Hematopoietic multipotent progenitor cell (in vitro differentiated cells): ENCODE measurements around the gene CLINT1. TPM values are rescaled to one million over a fixed set of nuclear protein-coding genes. Genes with fewer than 3 reads are reported as not detected.
"Not testable (repeated sequence)": the region's sequence is repeated elsewhere in the genome, so short reads cannot be mapped to it uniquely, and the experiment has no call there.

Experiments
- DNase-seq, 3 donors: peaks; one replicate each; pipeline ENCODE4 v3.0.0-alpha.2; 2011 to 2015; ENCODE audit warnings: low read depth in 2 of 3, low spot score in 2 of 3
- total RNA-seq: library from RNA; depleted of rRNA; stranded (reverse); fragments of >200 nt; gene quantifications from one replicate; pipeline ENCODE4 v1.2.3, GENCODE V29; 2012

CLINT1 gene
- 181 TPM for total RNA-seq

GRCh38 chr5:157858527-157859226 lies at the start of gene CLINT1:
TSS of gene CLINT1 (minus strand) at chr5:157859145. CDS start at chr5:157858970, 175 bp downstream.
- peak; percentile 73 to 90 (median 89) for DNase-seq

- DNase-seq: no peak
Observed at GRCh38 chr5:157908459-157908858, 49.5 kb upstream of the CLINT1 start.

- no peak for DNase-seq
Observed at GRCh38 chr5:157907479-157907878, 48.5 kb upstream of the CLINT1 start.

GRCh38 chr5:157903117-157903450 lies 44.1 kb upstream of the CLINT1 start:
- DNase-seq: no peak

- DNase-seq: no peak
Observed at GRCh38 chr5:157902449-157903116, 43.6 kb upstream of the CLINT1 start.

GRCh38 chr5:157900644-157901043 lies 41.7 kb upstream of the CLINT1 start:
- DNase-seq: no peak

- no peak for DNase-seq
Observed at GRCh38 chr5:157893611-157894010, 34.7 kb upstream of the CLINT1 start.

- no peak for DNase-seq
Observed at GRCh38 chr5:157892974-157893373, 34.0 kb upstream of the CLINT1 start.

GRCh38 chr5:157890836-157891597 lies 32.1 kb upstream of the CLINT1 start:
- DNase-seq: no peak

GRCh38 chr5:157888814-157889532 lies 30.0 kb upstream of the CLINT1 start:
- DNase-seq: no peak

- DNase-seq: no peak
Observed at GRCh38 chr5:157886796-157887380, 27.9 kb upstream of the CLINT1 start.

GRCh38 chr5:157885051-157885450 lies 26.1 kb upstream of the CLINT1 start:
- DNase-seq: not testable (repeated sequence)

GRCh38 chr5:157881498-157881897 lies 22.6 kb upstream of the CLINT1 start:
- not testable (repeated sequence) for DNase-seq

- DNase-seq: peak in 1 of 3 donors; percentile 40
Observed at GRCh38 chr5:157877821-157878220, 18.9 kb upstream of the CLINT1 start.

- no peak for DNase-seq
Observed at GRCh38 chr5:157874861-157875260, 15.9 kb upstream of the CLINT1 start.

GRCh38 chr5:157870837-157871834 lies 12.2 kb upstream of the CLINT1 start:
- no peak for DNase-seq

- peak in 2 of 3 donors; percentile 26 to 66 for DNase-seq
Observed at GRCh38 chr5:157867751-157868387, 8.9 kb upstream of the CLINT1 start.

GRCh38 chr5:157866536-157866935 lies 7.6 kb upstream of the CLINT1 start:
- no peak for DNase-seq

- no peak for DNase-seq
Observed at GRCh38 chr5:157865781-157866180, 6.8 kb upstream of the CLINT1 start.
